Keratinocyte (primary cell): ENCODE measurements around the gene CALCR. TPM values are rescaled to one million over a fixed set of nuclear protein-coding genes. Genes with fewer than 3 reads are reported as not detected.

Experiments
- DNase-seq: peaks from one replicate; pipeline ENCODE4 v3.0.0-alpha.2; 2011; ENCODE audit warnings: low read depth, missing footprints, low spot score
- FAIRE-seq: peaks from 2 replicates; lab custom pipeline; 2011; peaks lifted over from hg19 to GRCh38; lab: Jason Lieb, UNC
- H2AFZ ChIP-seq: 2 replicates; pipeline ENCODE4 v1.6.0; 2012; ENCODE audit warnings: low read length, control low read depth, inconsistent platforms; ENCODE audit not compliant: control insufficient read depth
- H3K27ac ChIP-seq: 2 replicates; pipeline ENCODE4 v1.5.1; 2011; ENCODE audit warnings: low read length; ENCODE audit not compliant: control insufficient read depth, insufficient read depth
- H3K27me3 ChIP-seq: 3 replicates; pipeline ENCODE4 v1.6.0; 2011; ENCODE audit warnings: low read length; ENCODE audit not compliant: control insufficient read depth, insufficient read depth; ENCODE audit errors: extremely low read depth
- H3K36me3 ChIP-seq, 2 experiments: 2 replicates in 1 of 2; 3 replicates in 1 of 2; pipeline ENCODE4 v1.5.1; 2011; ENCODE audit warnings: low read length in 2 of 2, mild to moderate bottlenecking in 1 of 2; ENCODE audit not compliant: control insufficient read depth in 2 of 2, insufficient read depth in 2 of 2; ENCODE audit errors: extremely low read depth in 1 of 2
- H3K4me1 ChIP-seq: 3 replicates; pipeline ENCODE4 v1.5.1; 2011; ENCODE audit warnings: low read length; ENCODE audit not compliant: control insufficient read depth, insufficient read depth; ENCODE audit errors: extremely low read depth
- H3K4me2 ChIP-seq: 3 replicates; pipeline ENCODE4 v1.6.0; 2011; ENCODE audit warnings: low read depth, low read length; ENCODE audit not compliant: control insufficient read depth, insufficient read depth; ENCODE audit errors: extremely low read depth
- H3K4me3 ChIP-seq, 3 experiments: fragments of 200-600 bp in 1 of 3; sonication (generic) in 1 of 3; 2 replicates in 2 of 3; 3 replicates in 1 of 3; pipeline ENCODE4 v1.5.1; 2011 to 2016; ENCODE audit warnings: low read length in 3 of 3, mild to moderate bottlenecking in 3 of 3, control low read depth in 2 of 3, inconsistent platforms in 1 of 3, low read depth in 1 of 3, mixed read lengths in 1 of 3, mixed run types in 1 of 3, moderate library complexity in 1 of 3; ENCODE audit not compliant: control insufficient read depth in 2 of 3, insufficient read depth in 2 of 3; ENCODE audit errors: extremely low read depth in 1 of 3
- H3K79me2 ChIP-seq: 2 replicates; pipeline ENCODE4 v1.6.0; 2012; ENCODE audit warnings: low read length; ENCODE audit not compliant: control insufficient read depth, insufficient read depth
- H3K9ac ChIP-seq: 3 replicates; pipeline ENCODE4 v1.6.0; 2011; ENCODE audit warnings: low read length; ENCODE audit not compliant: control insufficient read depth, insufficient read depth; ENCODE audit errors: extremely low read depth
- H3K9me1 ChIP-seq: 3 replicates; pipeline ENCODE4 v1.6.0; 2011; ENCODE audit warnings: low read length; ENCODE audit not compliant: control insufficient read depth, insufficient read depth; ENCODE audit errors: extremely low read depth
- H3K9me3 ChIP-seq: 2 replicates; pipeline ENCODE4 v1.5.1; 2012; ENCODE audit warnings: low read depth, low read length; ENCODE audit not compliant: control insufficient read depth
- H4K20me1 ChIP-seq: 3 replicates; pipeline ENCODE4 v1.6.0; 2011; ENCODE audit warnings: low read length; ENCODE audit not compliant: control insufficient read depth, insufficient read depth; ENCODE audit errors: extremely low read depth
- CTCF ChIP-seq, 3 experiments: IDR thresholded peaks in 1 of 3; conservative IDR thresholded peaks in 1 of 3; optimal IDR thresholded peaks in 1 of 3; 2 replicates in 2 of 3; 3 replicates in 1 of 3; pipeline versions ENCODE3 to v1.5.1; 2011; ENCODE audit warnings: low read length in 3 of 3, mild to moderate bottlenecking in 3 of 3, moderate library complexity in 2 of 3, control low read depth in 1 of 3, inconsistent platforms in 1 of 3; ENCODE audit not compliant: insufficient read depth in 2 of 3; ENCODE audit errors: extremely low read depth in 1 of 3
- EZH2 ChIP-seq: IDR thresholded peaks from one replicate; pipeline ENCODE4 v1.6.1; 2012; ENCODE audit warnings: inconsistent platforms, mild to moderate bottlenecking, low read length, moderate library complexity
- dilution Hi-C: fragments of 300-500 bp; cut with MboI; formaldehyde crosslinking; loops from one replicate; pipeline ENCODE4 v1.7.0; 2020; ENCODE audit warnings: low sequenced_read_pairs; ENCODE audit not compliant: extremely low pct_ligation_motif_present
- polyA plus RNA-seq, 5 experiments: library from polyadenylated mRNA; depleted of rRNA in 3 of 5; stranded (reverse) in 3 of 5; stranded (forward) in 1 of 5; unstranded in 1 of 5; fragments of >200 nt; gene quantifications; 1 replicate in 1 of 5; 2 replicates in 3 of 5; 3 replicates in 1 of 5; pipeline versions ENCODE4 v1.2.1 to v1.2.3, GENCODE V29; 2011 to 2012; ENCODE audit warnings: missing spikeins in 2 of 5, low read depth in 1 of 5, low replicate concordance in 1 of 5

Gene CALCR
- polyA plus RNA-seq, 1 donor (not counting 4 experiments of a cell fraction or from before 2014, with no cell fraction given), result not detected

- DNase-seq, result no peak
- H3K4me3 ChIP-seq, result no peak overlapping the region
- no peak overlapping the region for H3K4me2 ChIP-seq
- H3K36me3 ChIP-seq, result no peaks in the 10 kb centered on the region
- no peaks in the 10 kb centered on the region for H3K9me3 ChIP-seq
- no peak overlapping the region for H2AFZ ChIP-seq
- H3K79me2 ChIP-seq, result no peaks in the 10 kb centered on the region
- H3K27ac ChIP-seq, result no peak overlapping the region
- no peaks in the 10 kb centered on the region for H3K9me1 ChIP-seq
- dilution Hi-C loops, result no loop called here
- TF ChIP-seq CTCF (optimal IDR thresholded peaks at IDR 0.05 in 1 of 3, IDR thresholded peaks at IDR 0.05 in 1 of 3, conservative IDR thresholded peaks at IDR 0.05 in 1 of 3; ENCODE audit: extremely low read depth in 1 of 3, insufficient read depth in 2 of 3, low read length in 3 of 3), result no peak
- no peak for TF ChIP-seq EZH2
- H4K20me1 ChIP-seq, result no peaks in the 10 kb centered on the region
- H3K9ac ChIP-seq, result no peak overlapping the region
- no peaks in the 10 kb centered on the region for H3K27me3 ChIP-seq
- FAIRE-seq, result no peak
- no peaks in the 10 kb centered on the region for H3K4me1 ChIP-seq
Measured at GRCh38 chr7:93476491-93477344, 97.8 kb downstream of the CALCR start.

GRCh38 chr7:93475811-93476210 lies 98.7 kb downstream of the CALCR start:
- no peak overlapping the region for H3K4me3 ChIP-seq
- H3K9me1 ChIP-seq, result no peaks in the 10 kb centered on the region
- no peaks in the 10 kb centered on the region for H3K9me3 ChIP-seq
- H3K79me2 ChIP-seq, result no peaks in the 10 kb centered on the region
- no peak overlapping the region for H3K4me2 ChIP-seq
- dilution Hi-C loops, result no loop called here
- no peaks in the 10 kb centered on the region for H3K36me3 ChIP-seq
- H3K9ac ChIP-seq, result no peak overlapping the region
- TF ChIP-seq EZH2 (no peak), CTCF (optimal IDR thresholded peaks at IDR 0.05 in 1 of 3, IDR thresholded peaks at IDR 0.05 in 1 of 3, conservative IDR thresholded peaks at IDR 0.05 in 1 of 3; ENCODE audit: extremely low read depth in 1 of 3, insufficient read depth in 2 of 3, low read length in 3 of 3) (no peak)
- no peaks in the 10 kb centered on the region for H3K27me3 ChIP-seq
- H3K27ac ChIP-seq, result no peak overlapping the region
- H2AFZ ChIP-seq, result no peak overlapping the region
- DNase-seq (no peak), FAIRE-seq (no peak)
- no peaks in the 10 kb centered on the region for H4K20me1 ChIP-seq
- H3K4me1 ChIP-seq, result no peaks in the 10 kb centered on the region
